Panc1 (cell line): ENCODE measurements around the gene NPHP4. TPM values are rescaled to one million over a fixed set of nuclear protein-coding genes. Genes with fewer than 3 reads are reported as not detected.

Experiments used
- ATAC-seq: fragments of 200-7000 bp; cut with Tn5 transposase; 2 replicates; pipeline ENCODE4 v1.9.1; 2020; ENCODE audit warnings: mild to moderate bottlenecking, moderate library complexity
- BruUV-seq: library from RNA; stranded (reverse); fragments of 400-500 nt; replicated peaks from 2 replicates; lab custom pipeline; 2021; lab: Mats Ljungman, UMichigan
- CTCF ChIA-PET: fragments of 300-600 bp; sonication (Branson Sonifier 250); formaldehyde crosslinking; loops from one replicate; lab custom pipeline; 2022; ENCODE audit warnings: antibody characterized with exemption; lab: Charles Lee
- POLR2A ChIA-PET: fragments of 300-600 bp; sonication (Branson Sonifier 250); formaldehyde crosslinking; loops from one replicate; lab custom pipeline; 2022; ENCODE audit warnings: antibody characterized with exemption; lab: Charles Lee
- DNase-seq: peaks from one replicate; pipeline ENCODE4 v3.0.0-alpha.2; 2010; ENCODE audit warnings: low read depth, low spot score
- H3K27ac ChIP-seq: 2 replicates; pipeline ENCODE4 v1.5.1; 2011; ENCODE audit warnings: mild to moderate bottlenecking, low read length, inconsistent platforms
- H3K27me3 ChIP-seq: fragments of 200-500 bp; sonication (Bioruptor generic); 2 replicates; pipeline ENCODE4 v1.6.0; 2014; ENCODE audit warnings: low read length, inconsistent platforms; ENCODE audit not compliant: control insufficient read depth, insufficient read depth
- H3K36me3 ChIP-seq: fragments of 200-500 bp; sonication (Bioruptor generic); 2 replicates; pipeline ENCODE4 v1.5.1; 2014; ENCODE audit warnings: inconsistent platforms, mild to moderate bottlenecking, low read length, moderate library complexity; ENCODE audit not compliant: control insufficient read depth, insufficient read depth
- H3K4me1 ChIP-seq: 2 replicates; pipeline ENCODE4 v1.5.1; 2011; ENCODE audit warnings: inconsistent platforms, mild to moderate bottlenecking, low read length, moderate library complexity; ENCODE audit not compliant: control insufficient read depth, insufficient read depth
- H3K4me3 ChIP-seq, 2 experiments: 2 replicates each; pipeline ENCODE4 v1.5.1; 2011 to 2012; ENCODE audit warnings: low read depth in 2 of 2, low read length in 2 of 2, mild to moderate bottlenecking in 2 of 2, inconsistent platforms in 1 of 2, moderate library complexity in 1 of 2
- H3K9me3 ChIP-seq: fragments of 200-500 bp; sonication (Bioruptor generic); 2 replicates; pipeline ENCODE4 v1.5.1; 2014; ENCODE audit warnings: low read depth, mild to moderate bottlenecking, inconsistent platforms, low read length, moderate library complexity; ENCODE audit not compliant: control insufficient read depth, insufficient read depth
- POLR2AphosphoS5 ChIP-seq: IDR thresholded peaks from 2 replicates; pipeline ENCODE4 v1.6.1; 2012; ENCODE audit warnings: mild to moderate bottlenecking, low read depth, low read length, moderate library complexity
- REST ChIP-seq, 2 experiments: IDR thresholded peaks; 2 replicates each; pipeline ENCODE4 v1.6.1; 2011 to 2012; ENCODE audit warnings: low read depth in 2 of 2, control low read depth in 1 of 2, low read length in 1 of 2, mild to moderate bottlenecking in 1 of 2, moderate library complexity in 1 of 2; ENCODE audit not compliant: insufficient read depth in 1 of 2
- SIN3A ChIP-seq: IDR thresholded peaks from 2 replicates; pipeline ENCODE4 v1.6.1; 2012; ENCODE audit warnings: low read depth, mild to moderate bottlenecking, low read length, moderate library complexity, borderline replicate concordance; ENCODE audit not compliant: insufficient read depth
- TCF7L2 ChIP-seq: IDR thresholded peaks from 2 replicates; pipeline ENCODE4 v1.6.1; 2011; ENCODE audit warnings: mild to moderate bottlenecking, low read depth, low read length, inconsistent platforms
- in situ Hi-C: cut with HindIII; loops from 2 replicates; pipeline ENCODE4 v1.10.0; 2016; ENCODE audit warnings: low sequenced_read_pairs, low pct_unique_long_range_greater_than_20kb
- intact Hi-C: fragments of 100-400 bp; cut with micrococcal nuclease; formaldehyde crosslinking; loops from one replicate; pipeline ENCODE4 v1.10.0; 2022; ENCODE audit not compliant: unreplicated experiment
- total RNA-seq: library from RNA; stranded (reverse); gene quantifications from one replicate; pipeline ENCODE4 v1.2.1, GENCODE V29; 2021; ENCODE audit not compliant: unreplicated experiment
- TF ChIP-seq, protein P1 (sequence below): fragments of 450-650 bp; IDR thresholded peaks from 2 replicates; pipeline ENCODE4 v1.5.1; 2017; ENCODE audit warnings: mild to moderate bottlenecking

The NPHP4 gene
- total RNA-seq, 1 experiment from 2014 or later = 20.1 TPM

DNA sequence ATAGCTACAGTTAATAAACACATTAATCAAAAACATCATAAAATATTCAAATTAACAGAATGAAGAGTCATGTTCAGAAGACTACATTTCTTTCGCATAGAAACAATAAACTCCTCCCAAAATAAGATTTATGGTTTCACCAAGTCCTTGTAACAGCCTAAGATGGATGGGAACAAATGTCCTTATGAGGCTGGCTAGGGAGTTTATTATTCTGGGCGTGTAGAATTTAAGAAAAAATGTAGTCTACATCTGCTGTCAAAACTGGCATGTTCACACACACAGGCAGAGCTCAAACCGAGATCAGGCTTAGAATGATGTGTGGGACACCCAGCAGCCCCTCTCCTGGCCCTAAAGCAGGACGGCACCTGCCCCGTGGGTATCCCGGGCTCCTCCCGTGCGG, 101.1 kb downstream of the NPHP4 start:
- Histone ChIP-seq H3K4me3 (no peak overlapping the region), H3K36me3 (no peaks in the 10 kb centered on the region), H3K4me1 (no peaks in the 10 kb centered on the region), H3K27ac (no peak overlapping the region), H3K9me3 (no peaks in the 10 kb centered on the region), H3K27me3 (no peaks in the 10 kb centered on the region)
- TF ChIP-seq REST (IDR thresholded peaks at IDR 0.05; ENCODE audit: insufficient read depth in 1 of 2, low read depth in 2 of 2, low read length in 1 of 2) (no peak), TCF7L2 (no peak), POLR2AphosphoS5 (no peak), SIN3A (no peak)
- TF ChIP-seq, protein P1, sequence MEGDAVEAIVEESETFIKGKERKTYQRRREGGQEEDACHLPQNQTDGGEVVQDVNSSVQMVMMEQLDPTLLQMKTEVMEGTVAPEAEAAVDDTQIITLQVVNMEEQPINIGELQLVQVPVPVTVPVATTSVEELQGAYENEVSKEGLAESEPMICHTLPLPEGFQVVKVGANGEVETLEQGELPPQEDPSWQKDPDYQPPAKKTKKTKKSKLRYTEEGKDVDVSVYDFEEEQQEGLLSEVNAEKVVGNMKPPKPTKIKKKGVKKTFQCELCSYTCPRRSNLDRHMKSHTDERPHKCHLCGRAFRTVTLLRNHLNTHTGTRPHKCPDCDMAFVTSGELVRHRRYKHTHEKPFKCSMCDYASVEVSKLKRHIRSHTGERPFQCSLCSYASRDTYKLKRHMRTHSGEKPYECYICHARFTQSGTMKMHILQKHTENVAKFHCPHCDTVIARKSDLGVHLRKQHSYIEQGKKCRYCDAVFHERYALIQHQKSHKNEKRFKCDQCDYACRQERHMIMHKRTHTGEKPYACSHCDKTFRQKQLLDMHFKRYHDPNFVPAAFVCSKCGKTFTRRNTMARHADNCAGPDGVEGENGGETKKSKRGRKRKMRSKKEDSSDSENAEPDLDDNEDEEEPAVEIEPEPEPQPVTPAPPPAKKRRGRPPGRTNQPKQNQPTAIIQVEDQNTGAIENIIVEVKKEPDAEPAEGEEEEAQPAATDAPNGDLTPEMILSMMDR = no peak
- BruUV-seq = no TSS peak
- ChIA-PET POLR2A (no interaction called here), CTCF (no interaction called here)
- ATAC-seq (no peak), DNase-seq (no peak)
- in situ Hi-C loops (no loop called here), intact Hi-C loops (no loop called here)

- in situ Hi-C loops = no loop called here
- H3K9me3 ChIP-seq = no peaks in the 10 kb centered on the region
- ATAC-seq (no peak), DNase-seq (no peak)
- CTCF ChIA-PET = no interaction called here
- intact Hi-C loops = no loop called here
- no peaks in the 10 kb centered on the region for H3K36me3 ChIP-seq
- BruUV-seq = no TSS peak
- H3K27me3 ChIP-seq = no peaks in the 10 kb centered on the region
- H3K4me1 ChIP-seq = no peaks in the 10 kb centered on the region
- no peak for TF ChIP-seq TCF7L2
- TF ChIP-seq REST (IDR thresholded peaks at IDR 0.05; ENCODE audit: insufficient read depth in 1 of 2, low read depth in 2 of 2, low read length in 1 of 2) = no peak
- POLR2A ChIA-PET = no interaction called here
- no peak overlapping the region for H3K27ac ChIP-seq
- no peak overlapping the region for H3K4me3 ChIP-seq
Measured at GRCh38 chr1:5890346-5891106, 101.7 kb downstream of the NPHP4 start.
